ENCODE measurements around the gene KRT23.

Gene KRT23

GRCh38 chr17:40906613-40907012 is 30.8 kb downstream of the KRT23 start:
- DNase-seq, result no peak

GRCh38 chr17:40905370-40905769 is 32.1 kb downstream of the KRT23 start:
- DNase-seq, result no peak

- no peak for DNase-seq
Measured at GRCh38 chr17:40903129-40903847, 34.2 kb downstream of the KRT23 start.

GRCh38 chr17:40902498-40902897 is 34.9 kb downstream of the KRT23 start:
- no peak for DNase-seq

GRCh38 chr17:40901981-40902474 is 35.4 kb downstream of the KRT23 start:
- DNase-seq, result no peak

GRCh38 chr17:40900809-40901356 is 36.6 kb downstream of the KRT23 start:
- no peak for DNase-seq

- no peak for DNase-seq
Measured at GRCh38 chr17:40896916-40897455, 40.5 kb downstream of the KRT23 start.

GRCh38 chr17:40895106-40895730 is 42.2 kb downstream of the KRT23 start:
- no peak for DNase-seq

- no peak for DNase-seq
Measured at GRCh38 chr17:40888196-40888720, 49.2 kb downstream of the KRT23 start.

GRCh38 chr17:40886090-40886489 is 51.4 kb downstream of the KRT23 start:
- no peak for DNase-seq

GRCh38 chr17:40884708-40885512 is 52.5 kb downstream of the KRT23 start, which contains the start of gene KRT20:
TSS of gene KRT20 (minus strand) at chr17:40885242. CDS start at chr17:40885185, 57 bp downstream.
- DNase-seq, result no peak

- no peak for DNase-seq
Measured at GRCh38 chr17:40883626-40884334, 53.7 kb downstream of the KRT23 start.

GRCh38 chr17:40883031-40883430 is 54.4 kb downstream of the KRT23 start:
- no peak for DNase-seq

- no peak for DNase-seq
Measured at GRCh38 chr17:40879026-40879425, 58.4 kb downstream of the KRT23 start.

- no peak for DNase-seq
Measured at GRCh38 chr17:40878044-40878443, 59.4 kb downstream of the KRT23 start.

GRCh38 chr17:40873801-40874200 is 63.6 kb downstream of the KRT23 start:
- DNase-seq, result no peak

GRCh38 chr17:40873255-40873654 is 64.2 kb downstream of the KRT23 start:
- DNase-seq, result no peak
